ENCODE results near the gene SLC66A2.

SLC66A2 gene

GRCh38 chr18:79970419-79971133 is 19.1 kb upstream of the SLC66A2 start:
- no peak for DNase-seq (ENCODE audit: low read depth)

GRCh38 chr18:79965119-79965902 is 13.9 kb upstream of the SLC66A2 start:
- peak; percentile 83 for DNase-seq (ENCODE audit: low read depth)

- DNase-seq (ENCODE audit: low read depth), result peak; percentile 75
Observed at GRCh38 chr18:79964330-79965118, 13.1 kb upstream of the SLC66A2 start, which contains the start of gene HSBP1L1. Gene HSBP1L1, plus strand, starts transcription at chr18:79964643. Its CDS starts 93 bp downstream, at chr18:79964736.

- DNase-seq (ENCODE audit: low read depth), result no peak
Observed at GRCh38 chr18:79963658-79964329, 12.3 kb upstream of the SLC66A2 start.

GRCh38 chr18:79962835-79963657 is 11.6 kb upstream of the SLC66A2 start:
- no peak for DNase-seq (ENCODE audit: low read depth)

GRCh38 chr18:79962311-79962710 is 10.9 kb upstream of the SLC66A2 start:
- DNase-seq (ENCODE audit: low read depth), result no peak

GRCh38 chr18:79961527-79962291 is 10.3 kb upstream of the SLC66A2 start:
- DNase-seq (ENCODE audit: low read depth), result no peak

- DNase-seq (ENCODE audit: low read depth), result no peak
Observed at GRCh38 chr18:79960921-79961526, 9.6 kb upstream of the SLC66A2 start.

- peak; percentile 76 for DNase-seq (ENCODE audit: low read depth)
Observed at GRCh38 chr18:79960161-79960801, 8.8 kb upstream of the SLC66A2 start.

- DNase-seq (ENCODE audit: low read depth), result no peak
Observed at GRCh38 chr18:79958981-79959380, 7.5 kb upstream of the SLC66A2 start.

GRCh38 chr18:79956276-79956675 is 4.8 kb upstream of the SLC66A2 start:
- no peak for DNase-seq (ENCODE audit: low read depth)

GRCh38 chr18:79955302-79956075 is 4.0 kb upstream of the SLC66A2 start:
- DNase-seq (ENCODE audit: low read depth), result no peak

GRCh38 chr18:79954791-79955190 is 3.3 kb upstream of the SLC66A2 start:
- DNase-seq (ENCODE audit: low read depth), result no peak

GRCh38 chr18:79953971-79954651 is 2.7 kb upstream of the SLC66A2 start:
- no peak for DNase-seq (ENCODE audit: low read depth)

GRCh38 chr18:79952996-79953559 is 1.6 kb upstream of the SLC66A2 start:
- DNase-seq (ENCODE audit: low read depth), result no peak

- no peak for DNase-seq (ENCODE audit: low read depth)
Observed at GRCh38 chr18:79952456-79952995, 1.1 kb upstream of the SLC66A2 start.

All from ELR (cell line).